GM12878 (cell line): ENCODE measurements around the gene UBE2QL1. TPM values are rescaled to one million over a fixed set of nuclear protein-coding genes. Genes with fewer than 3 reads are reported as not detected.

ENCODE experiments used
- ATAC-seq: fragments of 200-7000 bp; cut with Tn5 transposase; 3 replicates; pipeline ENCODE4 v1.9.1; 2020; ENCODE audit warnings: mild to moderate bottlenecking, moderate library complexity
- BruUV-seq: library from RNA; stranded (reverse); fragments of 400-500 nt; replicated peaks from 2 replicates; lab custom pipeline; 2021; lab: Mats Ljungman, UMichigan
- CTCF ChIA-PET: fragments of 300-600 bp; sonication (Branson Sonifier 250); formaldehyde crosslinking; extraction: SDS; loops from one replicate; lab custom pipeline; 2021; ENCODE audit warnings: inconsistent platforms; lab: Yijun Ruan, JAX
- POLR2A ChIA-PET: fragments of 350-600 bp; formaldehyde crosslinking; extraction: SDS; loops from one replicate; lab custom pipeline; 2021; ENCODE audit warnings: inconsistent platforms; lab: Charles Lee
- RAD21 ChIA-PET: fragments of 300-600 bp; sonication (Branson Sonifier 250); formaldehyde crosslinking; loops from one replicate; lab custom pipeline; 2023; ENCODE audit warnings: antibody characterized with exemption; ENCODE audit not compliant: unreplicated experiment; lab: Charles Lee
- SMC1A ChIA-PET: fragments of 300-600 bp; sonication (Branson Sonifier 250); formaldehyde crosslinking; loops from one replicate; lab custom pipeline; 2023; ENCODE audit not compliant: unreplicated experiment, uncharacterized antibody; lab: Charles Lee
- DNase-seq: peaks from one replicate; pipeline ENCODE4 v3.0.0-alpha.2; 2011; ENCODE audit warnings: low read depth, low spot score
- FAIRE-seq: peaks from 3 replicates; lab custom pipeline; 2011; peaks lifted over from hg19 to GRCh38; lab: Jason Lieb, UNC
- H2AFZ ChIP-seq: 2 replicates; pipeline ENCODE4 v1.6.0; 2011; ENCODE audit warnings: low read depth, low read length, control low read depth; ENCODE audit not compliant: control insufficient read depth
- H3K27ac ChIP-seq: 2 replicates; pipeline ENCODE4 v1.5.1; 2011; ENCODE audit warnings: control low read depth; ENCODE audit not compliant: control insufficient read depth, insufficient read depth
- H3K27me3 ChIP-seq, 2 experiments: replicated peaks in 1 of 2; 2 replicates each; pipeline versions ENCODE4 v1.6.0 to v1.6.1; 2011; ENCODE audit warnings: low read length in 1 of 2; ENCODE audit not compliant: control insufficient read depth in 2 of 2, insufficient read depth in 2 of 2
- H3K36me3 ChIP-seq, 2 experiments: 2 replicates each; pipeline ENCODE4 v1.5.1; 2011; ENCODE audit warnings: low read length in 1 of 2; ENCODE audit not compliant: control insufficient read depth in 2 of 2, insufficient read depth in 2 of 2
- H3K4me1 ChIP-seq: 2 replicates; pipeline ENCODE4 v1.6.1; 2011; ENCODE audit warnings: mild to moderate bottlenecking, low read length, moderate library complexity, mixed read lengths; ENCODE audit not compliant: control insufficient read depth, insufficient read depth
- H3K4me2 ChIP-seq: 2 replicates; pipeline ENCODE4 v1.6.0; 2011; ENCODE audit warnings: control low read depth; ENCODE audit not compliant: control insufficient read depth, insufficient read depth
- H3K4me3 ChIP-seq: fragments of 200-600 bp; sonication (generic); 2 replicates; pipeline ENCODE4 v1.5.1; 2016
- H3K79me2 ChIP-seq: 2 replicates; pipeline ENCODE4 v1.6.0; 2011; ENCODE audit warnings: low read length; ENCODE audit not compliant: control insufficient read depth, insufficient read depth
- H3K9ac ChIP-seq: 2 replicates; pipeline ENCODE4 v1.8.0; 2011; ENCODE audit warnings: low read length, control low read depth, mixed read lengths; ENCODE audit not compliant: control insufficient read depth, insufficient read depth
- H3K9me3 ChIP-seq: replicated peaks from 3 replicates; pipeline ENCODE4 v1.5.1; 2011; ENCODE audit warnings: mild to moderate bottlenecking, low read length; ENCODE audit not compliant: control insufficient read depth, insufficient read depth
- H4K20me1 ChIP-seq: 2 replicates; pipeline ENCODE4 v1.6.0; 2011; ENCODE audit not compliant: control insufficient read depth, insufficient read depth
- CREM ChIP-seq: IDR thresholded peaks from 2 replicates; pipeline ENCODE4 v1.6.1; 2014; ENCODE audit warnings: antibody characterized with exemption, low read depth
- NFYB ChIP-seq: IDR thresholded peaks from 2 replicates; pipeline ENCODE4 v1.6.1; 2011; ENCODE audit warnings: low read depth, mild to moderate bottlenecking, low read length, improper control_type of control experiment, moderate library complexity; ENCODE audit not compliant: insufficient read depth
- NR2C2 ChIP-seq: IDR thresholded peaks from 2 replicates; pipeline ENCODE4 v1.6.1; 2011; ENCODE audit warnings: borderline replicate concordance, low read depth; ENCODE audit not compliant: control insufficient read depth, insufficient read length
- RELA ChIP-seq: fragments of 450-650 bp; IDR thresholded peaks from 2 replicates; pipeline ENCODE4 v1.8.0; 2014; ENCODE audit warnings: borderline replicate concordance; ENCODE audit not compliant: partially characterized antibody
- SIX5 ChIP-seq: IDR thresholded peaks from 2 replicates; pipeline ENCODE4 v1.6.1; 2011; ENCODE audit warnings: mild to moderate bottlenecking, low read depth, low read length, moderate library complexity; ENCODE audit not compliant: severe bottlenecking
- SRF ChIP-seq, 2 experiments: IDR thresholded peaks; 2 replicates each; pipeline ENCODE4 v1.6.1; 2011; ENCODE audit warnings: low read depth in 2 of 2, low read length in 2 of 2, mild to moderate bottlenecking in 1 of 2, moderate library complexity in 1 of 2
- SUZ12 ChIP-seq: fragments of 200-600 bp; sonication (generic); IDR thresholded peaks from one replicate; pipeline ENCODE4 v1.6.1; 2018; ENCODE audit warnings: antibody characterized with exemption, mild to moderate bottlenecking; ENCODE audit not compliant: unreplicated experiment
- ZBED1 ChIP-seq: IDR thresholded peaks from 2 replicates; pipeline ENCODE4 v1.6.1; 2016; ENCODE audit warnings: borderline replicate concordance
- ZNF274 ChIP-seq: IDR thresholded peaks from one replicate; pipeline ENCODE4 v1.8.0; 2011; ENCODE audit not compliant: insufficient read length, insufficient read depth
- ZNF622 ChIP-seq: fragments of 450-650 bp; IDR thresholded peaks from 2 replicates; pipeline ENCODE4 v1.6.1; 2017; ENCODE audit warnings: mild to moderate bottlenecking, inconsistent platforms
- WGBS: methylation state at CpG from one replicate; pipeline ENCODE4 v1.1.6; 2016; ENCODE audit warnings: low lambda C conversion rate; ENCODE audit not compliant: insufficient replicate concordance, insufficient coverage; ENCODE audit errors: missing lambda C conversion rate; 5-methylcytosine and 5-hydroxymethylcytosine counted together
- in situ Hi-C: fragments of 300-500 bp; cut with MboI; formaldehyde crosslinking; loops from 9 replicates; pipeline ENCODE4 v1.14.3; 2018; ENCODE audit warnings: mixed read lengths
- intact Hi-C: fragments of 100-400 bp; cut with micrococcal nuclease; formaldehyde crosslinking; loops from one replicate; pipeline ENCODE4 v1.14.2; 2022; ENCODE audit not compliant: unreplicated experiment
- polyA plus RNA-seq, 11 experiments: library from polyadenylated mRNA; depleted of rRNA in 4 of 11; unstranded in 6 of 11; stranded (reverse) in 5 of 11; fragments of >200 nt; fragmentation: Nextera tagmentation in 4 of 11; fragmentation: Illumina TruSeq in 1 of 11; extraction: Ambion mirVana in 4 of 11; extraction: Trizol in 1 of 11; gene quantifications; 1 replicate in 1 of 11; 2 replicates in 10 of 11; pipeline versions ENCODE4 v1.2.1 to v1.2.3, GENCODE V29; 2011 to 2016; ENCODE audit warnings: inconsistent platforms in 2 of 11, missing spikeins in 2 of 11, low read depth in 1 of 11
- total RNA-seq, 4 experiments: library from RNA; depleted of rRNA in 3 of 4; stranded (reverse); fragments of >200 nt in 3 of 4; fragmentation: Illumina TruSeq in 1 of 4; extraction: Trizol in 1 of 4; gene quantifications; 2 replicates each; pipeline versions ENCODE4 v1.2.1 to v1.2.3, GENCODE V29; 2013 to 2021
- TF ChIP-seq, protein P1 (sequence below): fragments of 450-650 bp; conservative IDR thresholded peaks from 2 replicates; pipeline ENCODE4 v1.6.1; 2017; ENCODE audit warnings: mild to moderate bottlenecking, moderate library complexity
- TF ChIP-seq, protein P2 (sequence below): fragments of 450-650 bp; IDR thresholded peaks from 2 replicates; pipeline ENCODE4 v1.6.1; 2017; ENCODE audit warnings: low read depth, mild to moderate bottlenecking, moderate library complexity

Gene UBE2QL1
- total and polyA plus RNA-seq, 10 of the 15 experiments (the other 5 are each of a cell fraction or from before 2014, with no cell fraction given) = 0.03 to 0.62 (median 0.04) TPM; not detected in 6

DNA sequence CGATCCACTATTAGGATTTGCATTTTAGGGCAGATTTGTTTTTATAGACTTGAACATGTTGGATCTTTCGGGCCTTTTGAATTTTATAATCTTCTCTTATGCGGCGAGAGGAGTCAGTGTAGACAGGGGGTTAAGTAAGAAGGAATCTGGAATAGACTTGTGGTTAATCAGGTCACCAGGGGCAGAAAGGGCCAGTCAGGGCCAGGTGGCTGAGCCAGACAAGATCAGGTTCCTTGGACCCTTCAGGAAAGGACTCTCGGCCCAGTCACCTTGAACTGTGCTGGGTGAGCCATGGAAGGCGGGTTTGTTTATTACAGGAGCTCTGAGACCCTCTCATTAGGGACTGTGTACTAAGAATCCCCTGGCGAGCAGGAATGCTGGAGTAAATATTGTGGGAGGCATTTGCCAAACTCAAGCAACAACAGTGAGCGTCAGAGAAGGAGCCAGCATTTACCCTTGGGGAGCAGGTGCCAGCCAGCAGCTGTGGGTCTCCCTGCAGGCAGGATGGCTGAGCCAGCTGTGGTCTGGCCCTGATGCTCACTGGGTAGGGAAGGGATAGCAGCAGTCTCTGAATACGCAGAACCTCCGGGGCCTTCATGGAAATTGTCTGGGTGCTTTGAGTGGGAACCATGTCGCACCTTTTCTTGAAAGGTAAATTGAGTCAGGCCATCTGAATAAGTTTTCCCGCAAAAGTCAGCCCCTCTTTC lies 79.2 kb downstream of the UBE2QL1 start:
- H3K27me3 ChIP-seq = peaks cover 0 to 3% of the 10 kb centered on the region in 2 experiments; a peak in 1 of 4 replicates
- ChIA-PET CTCF (interaction anchor here (0.6 kb wide), 2 partner anchors 198 to 539 kb away, joined by 3 to 4 read pairs; no protein-coding TSS in a partner anchor), POLR2A (no interaction called here), SMC1A (interaction anchor here (1.1 kb wide), 1 partner anchor 149 kb away, joined by 3 read pairs; the partner anchor contains the start of gene MED10), RAD21 (interaction anchor here (0.7 kb wide), 3 partner anchors 78 to 420 kb away, joined by 3 read pairs; no protein-coding TSS in a partner anchor)
- no peaks in the 10 kb centered on the region for H3K79me2 ChIP-seq
- H4K20me1 ChIP-seq = no peaks in the 10 kb centered on the region
- no peak overlapping the region for H3K4me2 ChIP-seq
- FAIRE-seq (no peak), DNase-seq (no peak), ATAC-seq (no peak)
- no peaks in the 10 kb centered on the region for H3K36me3 ChIP-seq
- no peak overlapping the region for H3K9ac ChIP-seq
- H3K4me3 ChIP-seq = no peak overlapping the region
- BruUV-seq = no TSS peak
- no peaks in the 10 kb centered on the region for H3K9me3 ChIP-seq
- intact Hi-C loops = loop anchor here (2.0 to 5.0 kb wide), 2 partner anchors 149 to 236 kb away; partner anchors contain the start of gene MED10
- no peaks in the 10 kb centered on the region for H3K4me1 ChIP-seq
- H3K27ac ChIP-seq = no peak overlapping the region
- WGBS = 40% methylated on average over 12 of the region's 12 CpGs
- no peak overlapping the region for H2AFZ ChIP-seq
- TF ChIP-seq SIX5 = no peak
- TF ChIP-seq SRF (IDR thresholded peaks at IDR 0.05; ENCODE audit: low read depth in 2 of 2, low read length in 2 of 2) = no peak
- TF ChIP-seq RELA = no peak
- TF ChIP-seq ZNF274 = no peak
- no peak for TF ChIP-seq SUZ12
- TF ChIP-seq, protein P1, sequence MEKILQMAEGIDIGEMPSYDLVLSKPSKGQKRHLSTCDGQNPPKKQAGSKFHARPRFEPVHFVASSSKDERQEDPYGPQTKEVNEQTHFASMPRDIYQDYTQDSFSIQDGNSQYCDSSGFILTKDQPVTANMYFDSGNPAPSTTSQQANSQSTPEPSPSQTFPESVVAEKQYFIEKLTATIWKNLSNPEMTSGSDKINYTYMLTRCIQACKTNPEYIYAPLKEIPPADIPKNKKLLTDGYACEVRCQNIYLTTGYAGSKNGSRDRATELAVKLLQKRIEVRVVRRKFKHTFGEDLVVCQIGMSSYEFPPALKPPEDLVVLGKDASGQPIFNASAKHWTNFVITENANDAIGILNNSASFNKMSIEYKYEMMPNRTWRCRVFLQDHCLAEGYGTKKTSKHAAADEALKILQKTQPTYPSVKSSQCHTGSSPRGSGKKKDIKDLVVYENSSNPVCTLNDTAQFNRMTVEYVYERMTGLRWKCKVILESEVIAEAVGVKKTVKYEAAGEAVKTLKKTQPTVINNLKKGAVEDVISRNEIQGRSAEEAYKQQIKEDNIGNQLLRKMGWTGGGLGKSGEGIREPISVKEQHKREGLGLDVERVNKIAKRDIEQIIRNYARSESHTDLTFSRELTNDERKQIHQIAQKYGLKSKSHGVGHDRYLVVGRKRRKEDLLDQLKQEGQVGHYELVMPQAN = no peak
- no peak for TF ChIP-seq NR2C2
- no peak for TF ChIP-seq ZBED1
- no peak for TF ChIP-seq NFYB
- TF ChIP-seq ZNF622 = no peak
- no peak for TF ChIP-seq CREM
- TF ChIP-seq, protein P2, sequence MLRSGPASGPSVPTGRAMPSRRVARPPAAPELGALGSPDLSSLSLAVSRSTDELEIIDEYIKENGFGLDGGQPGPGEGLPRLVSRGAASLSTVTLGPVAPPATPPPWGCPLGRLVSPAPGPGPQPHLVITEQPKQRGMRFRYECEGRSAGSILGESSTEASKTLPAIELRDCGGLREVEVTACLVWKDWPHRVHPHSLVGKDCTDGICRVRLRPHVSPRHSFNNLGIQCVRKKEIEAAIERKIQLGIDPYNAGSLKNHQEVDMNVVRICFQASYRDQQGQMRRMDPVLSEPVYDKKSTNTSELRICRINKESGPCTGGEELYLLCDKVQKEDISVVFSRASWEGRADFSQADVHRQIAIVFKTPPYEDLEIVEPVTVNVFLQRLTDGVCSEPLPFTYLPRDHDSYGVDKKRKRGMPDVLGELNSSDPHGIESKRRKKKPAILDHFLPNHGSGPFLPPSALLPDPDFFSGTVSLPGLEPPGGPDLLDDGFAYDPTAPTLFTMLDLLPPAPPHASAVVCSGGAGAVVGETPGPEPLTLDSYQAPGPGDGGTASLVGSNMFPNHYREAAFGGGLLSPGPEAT = no peak
- in situ Hi-C loops = no loop called here
